AG10803 (cell line): ENCODE results near the gene MAPK13.
A peak's percentile ranks its signal among the peaks of the same experiment; 100 is the strongest.

Experiments
- DNase-seq: peaks from one replicate; pipeline ENCODE4 v3.0.0; 2010; ENCODE audit warnings: low read depth
- H3K4me3 ChIP-seq: 2 replicates; pipeline ENCODE4 v1.5.1; 2011; ENCODE audit warnings: mild to moderate bottlenecking, low read length, control low read depth
- TF ChIP-seq, protein P1 (sequence below): conservative IDR thresholded peaks from 2 replicates; pipeline ENCODE4 v1.5.1; 2011; ENCODE audit warnings: mild to moderate bottlenecking, low read length, control low read depth, inconsistent platforms

MAPK13 gene

DNA sequence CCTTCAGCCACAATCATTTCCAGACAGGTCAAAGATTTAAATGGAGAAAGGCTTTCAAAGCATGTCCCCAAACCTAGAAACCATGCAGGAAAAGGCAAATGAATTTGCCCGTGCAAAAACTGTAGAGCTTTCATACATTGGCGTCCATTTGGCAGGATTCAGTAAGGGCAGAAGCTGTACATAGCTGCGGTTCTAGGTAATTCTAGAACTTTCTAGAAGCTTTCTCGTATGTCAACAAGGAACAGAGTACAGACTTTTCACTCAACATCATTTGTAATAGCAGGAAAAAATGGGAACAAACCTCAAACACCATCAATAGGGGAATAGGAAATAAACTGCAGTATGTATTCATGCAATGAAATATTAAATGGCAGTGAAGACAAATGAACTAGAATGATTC lies 11.1 kb upstream of the MAPK13 start:
- DNase-seq = no peak
- TF ChIP-seq, protein P1, sequence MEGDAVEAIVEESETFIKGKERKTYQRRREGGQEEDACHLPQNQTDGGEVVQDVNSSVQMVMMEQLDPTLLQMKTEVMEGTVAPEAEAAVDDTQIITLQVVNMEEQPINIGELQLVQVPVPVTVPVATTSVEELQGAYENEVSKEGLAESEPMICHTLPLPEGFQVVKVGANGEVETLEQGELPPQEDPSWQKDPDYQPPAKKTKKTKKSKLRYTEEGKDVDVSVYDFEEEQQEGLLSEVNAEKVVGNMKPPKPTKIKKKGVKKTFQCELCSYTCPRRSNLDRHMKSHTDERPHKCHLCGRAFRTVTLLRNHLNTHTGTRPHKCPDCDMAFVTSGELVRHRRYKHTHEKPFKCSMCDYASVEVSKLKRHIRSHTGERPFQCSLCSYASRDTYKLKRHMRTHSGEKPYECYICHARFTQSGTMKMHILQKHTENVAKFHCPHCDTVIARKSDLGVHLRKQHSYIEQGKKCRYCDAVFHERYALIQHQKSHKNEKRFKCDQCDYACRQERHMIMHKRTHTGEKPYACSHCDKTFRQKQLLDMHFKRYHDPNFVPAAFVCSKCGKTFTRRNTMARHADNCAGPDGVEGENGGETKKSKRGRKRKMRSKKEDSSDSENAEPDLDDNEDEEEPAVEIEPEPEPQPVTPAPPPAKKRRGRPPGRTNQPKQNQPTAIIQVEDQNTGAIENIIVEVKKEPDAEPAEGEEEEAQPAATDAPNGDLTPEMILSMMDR = no peak
- H3K4me3 ChIP-seq = no peak overlapping the region

DNA sequence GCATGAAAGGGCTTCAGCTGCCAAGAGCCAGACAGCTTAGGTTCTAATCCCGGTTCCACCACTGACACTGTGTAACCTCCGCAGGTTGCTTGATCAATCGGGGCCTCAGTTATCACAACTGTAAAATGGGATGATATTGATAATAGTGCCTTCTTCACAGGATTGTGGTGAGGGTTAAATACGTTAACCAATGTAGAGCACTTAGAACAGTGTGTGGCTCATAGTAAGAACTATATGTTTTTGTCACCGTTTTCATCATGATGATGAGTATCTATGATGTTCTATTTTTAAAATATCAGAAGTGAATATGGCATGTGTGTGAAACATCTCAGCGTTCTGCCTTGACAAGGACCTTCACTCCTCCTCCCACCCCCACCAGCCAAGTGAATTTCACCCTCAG lies 10.3 kb upstream of the MAPK13 start:
- no peak overlapping the region for H3K4me3 ChIP-seq
- no peak for DNase-seq
- TF ChIP-seq, protein P1 = no peak

DNA sequence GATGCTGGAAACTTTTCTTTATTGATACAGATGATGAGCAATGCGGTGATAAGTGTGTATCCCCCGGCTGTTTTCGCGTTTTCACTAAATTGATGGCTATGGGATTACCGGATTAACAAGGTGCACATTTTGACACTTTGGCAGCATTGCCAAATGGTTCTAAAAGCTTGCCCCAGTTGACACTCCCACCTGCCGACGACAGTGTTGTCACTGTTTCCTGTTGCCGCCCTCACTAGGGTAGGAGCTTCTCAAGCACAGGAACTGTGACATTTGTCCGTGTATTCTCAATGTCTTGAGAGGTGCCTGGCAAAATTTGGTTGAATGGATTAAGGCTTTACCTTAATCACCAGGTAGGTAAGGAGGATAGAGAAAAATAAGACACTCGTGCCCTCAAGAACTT lies 9.8 kb upstream of the MAPK13 start:
- no peak overlapping the region for H3K4me3 ChIP-seq
- DNase-seq = no peak
- TF ChIP-seq, protein P1 = no peak

DNA sequence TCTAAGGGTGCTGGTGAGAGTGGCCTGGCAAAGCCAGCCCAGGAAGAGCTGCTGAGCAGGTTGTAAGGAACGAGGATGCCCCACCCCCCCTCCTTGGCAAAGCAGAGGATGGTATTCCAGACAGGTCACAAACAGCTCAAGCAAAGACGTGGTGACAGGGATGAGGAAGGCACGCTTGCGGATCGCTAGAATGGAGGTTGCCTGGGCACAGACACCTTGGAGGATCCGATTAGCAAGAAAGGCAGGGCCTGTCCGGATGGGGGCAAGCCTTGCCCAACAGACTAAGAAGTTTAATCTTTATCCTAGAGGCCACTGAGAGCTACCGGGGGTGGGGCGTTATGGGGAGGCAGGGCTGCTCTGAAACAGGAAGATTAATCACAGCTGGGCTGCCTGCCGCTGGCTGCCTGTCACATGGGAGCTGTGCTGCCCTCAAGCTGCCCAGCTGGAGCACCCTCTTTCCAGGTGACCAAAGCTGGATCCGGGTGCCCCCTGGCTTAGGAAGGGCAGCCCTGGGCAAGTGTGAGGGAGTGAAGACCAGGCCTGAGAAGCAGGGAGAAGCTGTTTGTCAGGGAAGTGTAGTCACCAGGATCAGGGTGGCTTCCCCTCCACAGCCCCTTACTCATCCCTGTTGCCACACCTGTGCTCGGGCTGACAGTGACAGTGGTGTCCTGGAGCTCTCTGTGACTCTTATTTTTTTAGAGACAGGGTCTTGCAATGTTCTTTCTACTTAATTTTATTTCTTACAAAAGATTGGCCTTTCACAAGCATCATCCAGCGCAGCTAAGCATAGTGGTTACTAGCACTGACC lies 9.1 kb upstream of the MAPK13 start:
- TF ChIP-seq, protein P1 = no peak
- DNase-seq = peak; percentile 47
- no peak overlapping the region for H3K4me3 ChIP-seq

DNA sequence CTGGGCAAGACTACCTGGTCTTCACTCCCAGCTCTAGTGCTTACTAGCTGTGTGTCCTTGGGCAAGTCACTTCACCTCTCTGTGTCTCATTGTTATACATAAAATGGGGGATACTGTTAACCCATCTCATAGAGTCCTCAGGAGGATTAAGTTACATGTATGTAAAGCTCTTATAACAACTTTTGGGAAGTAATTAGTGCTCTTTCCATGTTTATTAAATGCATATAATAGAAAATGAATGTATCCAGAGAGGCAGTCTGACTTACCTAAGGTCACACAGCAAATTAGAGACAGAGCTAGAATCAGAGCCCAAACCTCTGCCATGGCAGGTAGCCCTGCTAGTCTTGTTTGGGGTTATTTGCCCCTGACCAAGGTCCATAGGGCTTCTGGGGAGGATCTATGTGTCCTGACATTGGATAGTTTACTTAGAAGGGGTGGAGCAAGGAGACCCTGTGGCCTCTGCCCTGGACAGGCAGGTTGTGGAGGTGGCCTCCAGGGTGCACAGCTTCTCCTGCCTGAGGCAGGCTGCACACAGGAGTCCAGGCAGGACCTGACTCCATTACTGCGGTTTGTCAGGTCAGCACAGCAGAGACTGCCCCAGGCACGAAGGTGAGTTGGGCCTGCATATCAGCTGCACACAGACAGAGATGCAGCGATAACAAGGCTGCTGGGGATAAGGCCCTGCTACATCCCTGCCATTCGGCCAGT lies 8.4 kb upstream of the MAPK13 start:
- TF ChIP-seq, protein P1 = no peak
- DNase-seq = no peak
- no peak overlapping the region for H3K4me3 ChIP-seq

DNA sequence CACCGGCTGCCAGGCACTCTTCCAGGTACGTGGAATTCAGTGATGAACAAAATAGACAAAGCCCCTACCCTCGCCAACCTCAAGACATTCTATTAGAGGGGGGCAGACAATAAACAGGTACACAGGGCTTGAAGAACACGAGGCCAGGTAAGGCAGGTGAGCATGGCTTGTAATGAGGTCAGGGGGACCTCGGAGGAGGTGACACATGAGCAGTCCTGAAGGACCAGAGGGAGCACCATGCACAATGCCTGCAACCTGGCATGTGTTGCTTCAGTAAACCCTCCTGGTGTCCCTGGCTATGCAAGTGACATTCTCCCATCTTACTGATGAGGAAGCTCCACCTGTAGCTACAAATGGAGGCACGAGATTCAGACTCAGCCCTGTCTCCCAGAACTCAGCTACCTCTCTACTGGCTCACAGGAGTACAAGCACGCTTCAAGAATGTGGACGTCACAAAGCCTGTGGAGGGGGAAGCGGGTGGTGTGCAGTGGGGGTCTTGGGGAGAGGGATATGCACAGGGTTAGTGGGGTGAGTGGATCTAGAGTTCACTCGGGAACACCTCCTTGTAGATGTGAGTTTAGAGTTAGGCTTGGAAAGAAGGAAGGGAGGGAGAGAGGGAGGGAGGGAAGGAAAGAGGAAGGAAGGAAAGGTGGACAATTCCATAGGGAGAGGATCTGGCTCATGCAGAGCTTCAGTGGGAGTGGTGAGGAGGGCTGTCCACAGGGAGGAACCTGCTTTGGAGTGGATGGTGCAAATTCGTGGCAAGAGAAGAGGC lies 7.6 kb upstream of the MAPK13 start:
- H3K4me3 ChIP-seq = no peak overlapping the region
- TF ChIP-seq, protein P1 = no peak
- no peak for DNase-seq
